Vagina (tissue), 2 donors: ENCODE measurements around the gene NKX6-2. TPM values are rescaled to one million over a fixed set of nuclear protein-coding genes. Genes with fewer than 3 reads are reported as not detected.

ENCODE experiments used
- DNase-seq, 2 donors: peaks; one replicate each; pipeline ENCODE4 v3.0.0-alpha.2; 2017; ENCODE audit errors: extremely low spot score in 2 of 2
- H3K27ac ChIP-seq: fragments of 200-600 bp; sonication (generic); one replicate; pipeline ENCODE4 v1.5.1; 2019
- H3K27me3 ChIP-seq: fragments of 200-600 bp; sonication (generic); one replicate; pipeline ENCODE4 v1.5.1; 2019
- H3K36me3 ChIP-seq, 2 donors: fragments of 200-600 bp; sonication (generic); one replicate each; pipeline ENCODE4 v1.5.1; 2017 to 2019
- H3K4me1 ChIP-seq: fragments of 200-600 bp; sonication (generic); one replicate; pipeline ENCODE4 v1.5.1; 2019
- H3K4me3 ChIP-seq, 2 donors: fragments of 200-600 bp; sonication (generic); 1 replicate in 1 of 2; 2 replicates in 1 of 2; pipeline ENCODE4 v1.5.1; 2016 to 2019
- H3K9me3 ChIP-seq: fragments of 200-600 bp; sonication (generic); one replicate; pipeline ENCODE4 v1.5.1; 2019
- POLR2A ChIP-seq, 2 donors: fragments of 450-650 bp; IDR thresholded peaks; one replicate each; pipeline ENCODE4 v1.6.1; 2017; ENCODE audit warnings: antibody characterized with exemption in 2 of 2, mild to moderate bottlenecking in 2 of 2, moderate library complexity in 2 of 2
- POLR2AphosphoS5 ChIP-seq, 2 donors: sonication (generic); formaldehyde crosslinking; IDR thresholded peaks; one replicate each; pipeline ENCODE4 v1.9.0; 2017; ENCODE audit warnings: antibody characterized with exemption in 2 of 2, mild to moderate bottlenecking in 2 of 2, low read depth in 1 of 2; ENCODE audit not compliant: insufficient read depth in 1 of 2
- intact Hi-C: fragments of 100-400 bp; cut with DNase I; formaldehyde crosslinking; loops from one replicate; pipeline ENCODE4 v1.15.1; 2023
- total RNA-seq: library from RNA; depleted of rRNA; stranded (reverse); fragments of >200 nt; gene quantifications from one replicate; pipeline ENCODE4 v1.2.3, GENCODE V29; 2016
- TF ChIP-seq, protein P1 (sequence below), 3 experiments: fragments of 450-650 bp in 2 of 3; fragments of 200-600 bp in 1 of 3; sonication (generic) in 1 of 3; IDR thresholded peaks; one replicate each; pipeline ENCODE4 v1.5.1; 2017 to 2019; ENCODE audit warnings: antibody characterized with exemption in 3 of 3, mild to moderate bottlenecking in 2 of 3, moderate library complexity in 2 of 3

The NKX6-2 gene
- total RNA-seq, 1 donor from 2014 or later = 0.49 TPM

- intact Hi-C loops = no loop called here
- Histone ChIP-seq H3K4me1 (no peaks in the 10 kb centered on the region), H3K36me3 (no peaks in the 10 kb centered on the region), H3K4me3 (no peak overlapping the region), H3K27ac (no peak overlapping the region), H3K9me3 (no peaks in the 10 kb centered on the region), H3K27me3 (no peaks in the 10 kb centered on the region)
- no peak for DNase-seq
- TF ChIP-seq, protein P1, sequence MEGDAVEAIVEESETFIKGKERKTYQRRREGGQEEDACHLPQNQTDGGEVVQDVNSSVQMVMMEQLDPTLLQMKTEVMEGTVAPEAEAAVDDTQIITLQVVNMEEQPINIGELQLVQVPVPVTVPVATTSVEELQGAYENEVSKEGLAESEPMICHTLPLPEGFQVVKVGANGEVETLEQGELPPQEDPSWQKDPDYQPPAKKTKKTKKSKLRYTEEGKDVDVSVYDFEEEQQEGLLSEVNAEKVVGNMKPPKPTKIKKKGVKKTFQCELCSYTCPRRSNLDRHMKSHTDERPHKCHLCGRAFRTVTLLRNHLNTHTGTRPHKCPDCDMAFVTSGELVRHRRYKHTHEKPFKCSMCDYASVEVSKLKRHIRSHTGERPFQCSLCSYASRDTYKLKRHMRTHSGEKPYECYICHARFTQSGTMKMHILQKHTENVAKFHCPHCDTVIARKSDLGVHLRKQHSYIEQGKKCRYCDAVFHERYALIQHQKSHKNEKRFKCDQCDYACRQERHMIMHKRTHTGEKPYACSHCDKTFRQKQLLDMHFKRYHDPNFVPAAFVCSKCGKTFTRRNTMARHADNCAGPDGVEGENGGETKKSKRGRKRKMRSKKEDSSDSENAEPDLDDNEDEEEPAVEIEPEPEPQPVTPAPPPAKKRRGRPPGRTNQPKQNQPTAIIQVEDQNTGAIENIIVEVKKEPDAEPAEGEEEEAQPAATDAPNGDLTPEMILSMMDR (IDR thresholded peaks at IDR 0.05) = no peak
- no peak for TF ChIP-seq POLR2A (IDR thresholded peaks at IDR 0.05)
- TF ChIP-seq POLR2AphosphoS5 (IDR thresholded peaks at IDR 0.05; ENCODE audit: insufficient read depth in 1 of 2, low read depth in 1 of 2) = no peak
Observed at GRCh38 chr10:132816718-132817117, 30.8 kb upstream of the NKX6-2 start.

- TF ChIP-seq, protein P1 (IDR thresholded peaks at IDR 0.05) = no peak
- TF ChIP-seq POLR2AphosphoS5 (IDR thresholded peaks at IDR 0.05; ENCODE audit: insufficient read depth in 1 of 2, low read depth in 1 of 2) (no peak), POLR2A (IDR thresholded peaks at IDR 0.05) (no peak)
- Histone ChIP-seq H3K27me3 (no peaks in the 10 kb centered on the region), H3K27ac (no peak overlapping the region)
Observed at GRCh38 chr10:132815168-132815857, 29.4 kb upstream of the NKX6-2 start.

GRCh38 chr10:132814469-132814856 is 28.5 kb upstream of the NKX6-2 start:
- TF ChIP-seq POLR2A (IDR thresholded peaks at IDR 0.05) = no peak
- no peak for TF ChIP-seq POLR2AphosphoS5 (IDR thresholded peaks at IDR 0.05; ENCODE audit: insufficient read depth in 1 of 2, low read depth in 1 of 2)
- TF ChIP-seq, protein P1 (IDR thresholded peaks at IDR 0.05) = no peak
- no peak for DNase-seq
- Histone ChIP-seq H3K36me3 (no peaks in the 10 kb centered on the region), H3K4me3 (no peak overlapping the region), H3K27me3 (no peaks in the 10 kb centered on the region), H3K9me3 (no peaks in the 10 kb centered on the region), H3K4me1 (no peaks in the 10 kb centered on the region), H3K27ac (no peak overlapping the region)
- intact Hi-C loops = no loop called here

More at GRCh38 chr10:132815168-132815857, 29.4 kb upstream of the NKX6-2 start:
- no peak overlapping the region for H3K4me3 ChIP-seq
- H3K4me1 ChIP-seq = no peaks in the 10 kb centered on the region
- DNase-seq = no peak
- intact Hi-C loops = no loop called here
- no peaks in the 10 kb centered on the region for H3K36me3 ChIP-seq
- no peaks in the 10 kb centered on the region for H3K9me3 ChIP-seq

- Histone ChIP-seq H3K4me3 (no peak overlapping the region), H3K36me3 (no peaks in the 10 kb centered on the region), H3K27me3 (no peaks in the 10 kb centered on the region), H3K9me3 (no peaks in the 10 kb centered on the region), H3K4me1 (no peaks in the 10 kb centered on the region), H3K27ac (no peak overlapping the region)
- TF ChIP-seq, protein P1 (IDR thresholded peaks at IDR 0.05) = no peak
- no peak for TF ChIP-seq POLR2A (IDR thresholded peaks at IDR 0.05)
- no peak for TF ChIP-seq POLR2AphosphoS5 (IDR thresholded peaks at IDR 0.05; ENCODE audit: insufficient read depth in 1 of 2, low read depth in 1 of 2)
- DNase-seq = no peak
- intact Hi-C loops = no loop called here
Observed at GRCh38 chr10:132813560-132814468, 27.9 kb upstream of the NKX6-2 start.
